CD8-positive, alpha-beta memory T cell (primary cell): ENCODE results near the gene DCPS. TPM values are rescaled to one million over a fixed set of nuclear protein-coding genes. Genes with fewer than 3 reads are reported as not detected.

Source experiments
- CTCF ChIA-PET: fragments of 350-600 bp; sonication (Branson Sonifier 250); formaldehyde crosslinking; loops from one replicate; lab custom pipeline; 2021; ENCODE audit warnings: antibody characterized with exemption; lab: Charles Lee
- POLR2A ChIA-PET: fragments of 350-600 bp; sonication (Branson Sonifier 250); formaldehyde crosslinking; loops from one replicate; lab custom pipeline; 2021; ENCODE audit warnings: antibody characterized with exemption; lab: Charles Lee
- DNase-seq, 5 donors: peaks; one replicate each; pipeline versions ENCODE4 v3.0.0 to v3.0.0-alpha.2; 2020 to 2022; ENCODE audit warnings: mixed read lengths in 1 of 5
- H3K27ac ChIP-seq: one replicate; pipeline ENCODE4 v1.7.0; 2013; ENCODE audit warnings: low read depth, mild to moderate bottlenecking, low read length, moderate library complexity
- H3K27me3 ChIP-seq: 2 replicates; pipeline ENCODE4 v1.7.0; 2013; ENCODE audit warnings: low read length, mild to moderate bottlenecking; ENCODE audit not compliant: insufficient read depth, poor library complexity, severe bottlenecking
- H3K36me3 ChIP-seq: 2 replicates; pipeline ENCODE4 v1.7.0; 2013; ENCODE audit warnings: mild to moderate bottlenecking, low read length, moderate library complexity; ENCODE audit not compliant: insufficient read depth
- H3K4me1 ChIP-seq: 2 replicates; pipeline ENCODE4 v1.7.0; 2013; ENCODE audit warnings: mild to moderate bottlenecking, low read length, moderate library complexity; ENCODE audit not compliant: insufficient read depth
- H3K4me3 ChIP-seq: 2 replicates; pipeline ENCODE4 v1.7.0; 2013; ENCODE audit warnings: mild to moderate bottlenecking, low read length
- H3K9me3 ChIP-seq: 2 replicates; pipeline ENCODE4 v1.7.0; 2013; ENCODE audit warnings: mild to moderate bottlenecking, low read length
- H3K27ac Mint-ChIP-seq, 8 donors: one replicate each; pipeline ENCODE4 v1.8.0; 2020 to 2021; ENCODE audit warnings: mixed read lengths in 8 of 8, mild to moderate bottlenecking in 6 of 8, inconsistent platforms in 3 of 8, moderate library complexity in 3 of 8
- H3K27me3 Mint-ChIP-seq, 2 donors: one replicate each; pipeline ENCODE4 v1.8.0; 2020 to 2021; ENCODE audit warnings: mixed read lengths in 2 of 2, mild to moderate bottlenecking in 1 of 2, moderate library complexity in 1 of 2
- H3K36me3 Mint-ChIP-seq, 3 donors: one replicate each; pipeline ENCODE4 v1.8.0; 2020 to 2021; ENCODE audit warnings: mixed read lengths in 3 of 3, inconsistent platforms in 1 of 3, mild to moderate bottlenecking in 1 of 3
- H3K4me1 Mint-ChIP-seq, 3 donors: one replicate each; pipeline ENCODE4 v1.8.0; 2020 to 2021; ENCODE audit warnings: mixed read lengths in 3 of 3, inconsistent platforms in 1 of 3, mild to moderate bottlenecking in 1 of 3
- H3K4me3 Mint-ChIP-seq, 7 donors: one replicate each; pipeline ENCODE4 v1.8.0; 2020 to 2021; ENCODE audit warnings: mixed read lengths in 7 of 7, mild to moderate bottlenecking in 6 of 7, moderate library complexity in 4 of 7, inconsistent platforms in 2 of 7
- H3K9me3 Mint-ChIP-seq, 5 donors: one replicate each; pipeline ENCODE4 v1.8.0; 2020 to 2022; ENCODE audit warnings: mixed read lengths in 5 of 5, mild to moderate bottlenecking in 3 of 5, moderate library complexity in 2 of 5, inconsistent platforms in 1 of 5
- polyA plus RNA-seq: library from polyadenylated mRNA; unstranded; fragments of 300-500 nt; fragmentation: Illumina TruSeq; gene quantifications from one replicate; pipeline ENCODE4 v1.2.3, GENCODE V29; 2021
- total RNA-seq, 2 experiments: library from RNA; stranded (reverse); gene quantifications; one replicate each; pipeline ENCODE4 v1.2.3, GENCODE V29; 2021

The DCPS gene
- total and polyA plus RNA-seq, 3 experiments from 2014 or later: 40.0 to 59.6 (median 42.4) TPM

DNA sequence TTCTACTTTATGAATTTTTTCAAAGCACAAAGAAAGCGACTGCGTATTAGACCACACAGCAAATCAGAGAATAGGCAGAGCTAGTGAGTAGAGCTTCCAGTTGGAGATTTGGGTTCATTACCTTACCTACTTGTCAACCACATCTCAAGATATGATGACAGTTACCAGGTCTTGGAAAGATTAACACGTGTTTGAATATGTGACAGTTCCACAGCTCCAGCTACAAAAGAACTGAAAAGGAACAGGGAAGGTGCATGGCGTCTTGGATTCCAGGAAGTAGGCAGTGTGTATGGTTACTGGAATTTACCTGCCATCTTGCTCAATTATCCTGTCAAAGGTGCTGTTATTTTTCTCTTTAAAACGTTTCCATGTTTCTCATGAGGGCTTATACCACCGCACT lies 15.6 kb upstream of the DCPS start:
- CTCF ChIA-PET: no interaction called here
- no peak for DNase-seq

DNA sequence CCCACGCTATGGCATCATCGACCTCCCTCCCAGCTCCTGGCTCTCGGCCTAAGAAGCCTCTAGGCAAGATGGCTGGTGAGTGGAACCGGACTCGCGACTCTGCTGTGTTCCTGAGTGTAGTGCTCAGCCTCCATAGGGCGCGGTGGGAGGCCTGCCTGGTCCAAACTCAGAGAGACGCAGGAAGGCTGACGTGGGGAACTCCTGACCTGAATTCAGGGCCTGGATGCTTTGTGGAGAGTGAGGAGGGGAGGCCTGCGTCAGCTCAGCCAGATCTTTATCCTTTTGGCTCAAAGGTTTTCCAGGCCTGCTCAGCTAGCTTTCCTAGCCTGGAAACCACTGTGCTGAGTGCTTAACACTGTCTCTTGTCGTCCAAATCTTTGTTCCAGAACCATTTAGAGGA lies 13.0 kb upstream of the DCPS start:
- peaks cover 5 to 12% (median 5%) of the 10 kb centered on the region in 3 donors for H3K4me1 Mint-ChIP-seq
- H3K9me3 Mint-ChIP-seq: no peaks in the 10 kb centered on the region

More for the DNA sequence above, 15.6 kb upstream of the DCPS start:
- Mint-ChIP-seq H3K9me3 (no peaks in the 10 kb centered on the region), H3K4me3 (no peak overlapping the region), H3K4me1 (peaks cover 21 to 32% (median 27%) of the 10 kb centered on the region in 3 donors), H3K27me3 (peaks cover 0 to 1% of the 10 kb centered on the region in 2 donors), H3K36me3 (peaks cover 0 to 57% (median 8%) of the 10 kb centered on the region in 3 donors), H3K27ac (peak overlapping the region in 2 of 8 donors; percentile 36 to 43)
- Histone ChIP-seq H3K36me3 (peaks cover 23% of the 10 kb centered on the region), H3K9me3 (no peaks in the 10 kb centered on the region), H3K27me3 (no peaks in the 10 kb centered on the region), H3K4me3 (no peak overlapping the region), H3K4me1 (peaks cover 16% of the 10 kb centered on the region), H3K27ac (no peak overlapping the region)
- POLR2A ChIA-PET: no interaction called here

DNA sequence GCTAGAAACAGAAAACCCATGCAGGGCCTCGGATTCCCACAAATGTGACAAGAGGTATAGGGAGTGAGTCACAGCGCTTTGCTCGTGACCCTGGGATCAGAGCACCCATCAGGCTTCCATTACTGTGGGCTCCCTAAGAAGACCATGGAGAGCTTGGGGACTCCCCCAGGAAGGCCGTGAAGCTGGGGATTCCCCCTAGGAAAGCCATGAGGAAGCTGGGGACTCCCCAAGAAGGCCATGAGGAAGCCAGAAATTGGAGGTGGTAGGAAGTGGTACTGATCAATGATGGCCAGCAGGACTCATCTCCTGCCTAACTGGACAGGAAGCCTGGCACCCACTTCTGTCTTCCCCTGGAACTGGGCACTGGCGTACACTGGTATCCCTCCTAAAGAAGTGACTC lies 10.1 kb upstream of the DCPS start:
- Mint-ChIP-seq H3K4me1 (peaks cover 6 to 14% (median 10%) of the 10 kb centered on the region in 3 donors), H3K27me3 (peaks cover 0 to 1% of the 10 kb centered on the region in 2 donors), H3K4me3 (no peak overlapping the region), H3K36me3 (peaks cover 4 to 74% (median 10%) of the 10 kb centered on the region in 3 donors), H3K9me3 (no peaks in the 10 kb centered on the region), H3K27ac (peak overlapping the region in 3 of 8 donors; percentile 11 to 91 (median 11))
- Histone ChIP-seq H3K4me1 (no peaks in the 10 kb centered on the region), H3K27me3 (no peaks in the 10 kb centered on the region), H3K27ac (no peak overlapping the region), H3K4me3 (no peak overlapping the region), H3K9me3 (no peaks in the 10 kb centered on the region), H3K36me3 (peaks cover 32% of the 10 kb centered on the region)
- DNase-seq: no peak
- CTCF ChIA-PET: interaction anchor here (1.1 kb wide), 1 partner anchor 24 kb away, joined by 3 read pairs; no protein-coding TSS in a partner anchor
- POLR2A ChIA-PET: interaction anchor here (0.6 kb wide), 1 partner anchor 12 kb away, joined by 4 read pairs; no protein-coding TSS in a partner anchor

More for the DNA sequence above, 13.0 kb upstream of the DCPS start:
- peaks cover 0 to 1% of the 10 kb centered on the region in 2 donors for H3K27me3 Mint-ChIP-seq
- ChIA-PET POLR2A (no interaction called here), CTCF (interaction anchor here (1.0 kb wide), 1 partner anchor 71 kb away, joined by 3 read pairs; no protein-coding TSS in a partner anchor)
- Histone ChIP-seq H3K36me3 (peaks cover 32% of the 10 kb centered on the region), H3K4me3 (no peak overlapping the region), H3K9me3 (no peaks in the 10 kb centered on the region), H3K27me3 (no peaks in the 10 kb centered on the region), H3K4me1 (no peaks in the 10 kb centered on the region), H3K27ac (no peak overlapping the region)
- peak overlapping the region in 1 of 8 donors; percentile 61 for H3K27ac Mint-ChIP-seq
- peaks cover 0 to 69% (median 13%) of the 10 kb centered on the region in 3 donors for H3K36me3 Mint-ChIP-seq
- DNase-seq: no peak
- H3K4me3 Mint-ChIP-seq: no peak overlapping the region

DNA sequence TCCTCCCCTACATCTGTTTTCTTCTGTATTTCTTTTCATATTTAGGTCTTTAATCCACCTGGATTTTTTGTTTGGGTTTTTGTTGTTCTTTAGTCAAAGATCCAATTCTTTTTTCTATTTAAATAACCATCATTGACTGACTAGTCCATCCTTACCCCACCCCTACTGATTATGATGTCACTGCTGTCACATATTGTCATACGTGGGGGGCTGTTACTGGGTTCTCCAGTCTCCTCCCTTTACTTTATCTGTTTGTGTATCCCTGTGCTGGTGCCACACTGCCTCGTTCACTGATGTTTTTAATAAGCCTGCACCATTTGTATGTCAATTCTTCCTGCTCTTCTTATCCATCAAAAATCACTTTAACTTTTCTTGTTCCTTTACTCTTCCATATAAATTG lies 6.9 kb upstream of the DCPS start:
- H3K9me3 Mint-ChIP-seq: no peaks in the 10 kb centered on the region
- peak overlapping the region in 2 of 8 donors; percentile 15 to 73 for H3K27ac Mint-ChIP-seq
- POLR2A ChIA-PET: no interaction called here
- H3K27me3 ChIP-seq: no peaks in the 10 kb centered on the region
- H3K4me1 ChIP-seq: no peaks in the 10 kb centered on the region
- H3K4me3 ChIP-seq: no peak overlapping the region
- DNase-seq: no peak
- peaks cover 6 to 14% (median 10%) of the 10 kb centered on the region in 3 donors for H3K4me1 Mint-ChIP-seq
- no peak overlapping the region for H3K27ac ChIP-seq
- H3K4me3 Mint-ChIP-seq: peak overlapping the region in 1 of 7 donors; percentile 5
- H3K36me3 ChIP-seq: peaks cover 13% of the 10 kb centered on the region
- H3K9me3 ChIP-seq: no peaks in the 10 kb centered on the region
- CTCF ChIA-PET: no interaction called here
- H3K27me3 Mint-ChIP-seq: no peaks in the 10 kb centered on the region
- H3K36me3 Mint-ChIP-seq: peaks cover 4 to 52% (median 7%) of the 10 kb centered on the region in 3 donors

DNA sequence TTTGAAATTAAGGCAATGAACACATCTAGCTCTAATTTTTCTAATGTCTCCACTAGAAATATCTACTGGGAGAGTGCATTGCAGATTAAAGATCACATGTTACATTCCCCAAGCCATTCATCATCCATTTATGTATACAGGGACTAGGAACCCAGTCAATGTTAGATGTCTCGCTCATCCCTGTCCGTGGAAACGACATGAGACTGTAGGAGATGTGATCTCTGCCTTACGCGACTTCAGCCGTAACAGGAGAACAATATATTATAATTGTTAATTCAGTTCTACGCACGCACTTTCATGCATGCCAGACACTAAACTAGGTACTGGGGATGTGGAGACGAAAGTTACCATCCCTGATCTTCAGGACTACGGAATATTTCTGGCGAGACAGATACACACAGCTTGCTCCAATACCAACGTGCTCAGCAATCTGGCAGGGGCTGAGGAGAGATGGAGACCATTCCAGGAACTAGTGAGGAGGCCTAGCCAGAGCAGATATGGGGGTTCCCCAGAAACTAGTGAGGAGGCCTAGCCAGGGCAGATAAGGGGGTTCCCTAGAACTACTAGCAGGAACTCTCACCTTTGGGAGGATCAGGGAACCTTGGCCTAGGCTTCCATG lies 706 bp downstream of the DCPS start:
- H3K27ac ChIP-seq: peak overlapping the region; percentile 88
- Mint-ChIP-seq H3K9me3 (no peaks in the 10 kb centered on the region), H3K4me1 (peaks cover 29 to 49% (median 45%) of the 10 kb centered on the region in 3 donors), H3K4me3 (peak overlapping the region; percentile 88 to 100 (median 97)), H3K27me3 (no peaks in the 10 kb centered on the region), H3K27ac (peak overlapping the region; percentile 83 to 99 (median 98)), H3K36me3 (peaks cover 0 to 38% (median 6%) of the 10 kb centered on the region in 3 donors)
- ChIA-PET CTCF (interaction anchor here (1.1 to 1.3 kb wide), 2 partner anchors 21 to 176 kb away, joined by 4 to 5 read pairs; no protein-coding TSS in a partner anchor), POLR2A (interaction anchor here (1.0 to 1.4 kb wide), 5 partner anchors 14 to 51 kb away, joined by 3 to 11 read pairs (median 4); partner anchors contain the start of genes ST3GAL4 and TIRAP)
- H3K4me3 ChIP-seq: peak overlapping the region; percentile 97
- H3K27me3 ChIP-seq: no peaks in the 10 kb centered on the region
- H3K9me3 ChIP-seq: no peaks in the 10 kb centered on the region
- peaks cover under 1% of the 10 kb centered on the region for H3K36me3 ChIP-seq
- H3K4me1 ChIP-seq: peaks cover 28% of the 10 kb centered on the region
- DNase-seq: no peak

GRCh38 chr11:126305699-126306098 lies 1.8 kb downstream of the DCPS start:
- no peaks in the 10 kb centered on the region for H3K27me3 ChIP-seq
- DNase-seq: no peak
- Mint-ChIP-seq H3K4me3 (peak overlapping the region; percentile 46 to 99 (median 80)), H3K27ac (peak overlapping the region in 7 of 8 donors; percentile 45 to 92 (median 79)), H3K4me1 (peaks cover 35 to 60% (median 53%) of the 10 kb centered on the region in 3 donors), H3K9me3 (no peaks in the 10 kb centered on the region), H3K27me3 (no peaks in the 10 kb centered on the region), H3K36me3 (peaks cover 0 to 46% (median 7%) of the 10 kb centered on the region in 3 donors)
- H3K4me3 ChIP-seq: no peak overlapping the region
- H3K9me3 ChIP-seq: no peaks in the 10 kb centered on the region
- ChIA-PET CTCF (interaction anchor here (1.1 to 1.3 kb wide), 2 partner anchors 11 to 13 kb away, joined by 3 read pairs; no protein-coding TSS in a partner anchor), POLR2A (no interaction called here)
- peaks cover 9% of the 10 kb centered on the region for H3K36me3 ChIP-seq
- H3K27ac ChIP-seq: no peak overlapping the region
- H3K4me1 ChIP-seq: peaks cover 32% of the 10 kb centered on the region

DNA sequence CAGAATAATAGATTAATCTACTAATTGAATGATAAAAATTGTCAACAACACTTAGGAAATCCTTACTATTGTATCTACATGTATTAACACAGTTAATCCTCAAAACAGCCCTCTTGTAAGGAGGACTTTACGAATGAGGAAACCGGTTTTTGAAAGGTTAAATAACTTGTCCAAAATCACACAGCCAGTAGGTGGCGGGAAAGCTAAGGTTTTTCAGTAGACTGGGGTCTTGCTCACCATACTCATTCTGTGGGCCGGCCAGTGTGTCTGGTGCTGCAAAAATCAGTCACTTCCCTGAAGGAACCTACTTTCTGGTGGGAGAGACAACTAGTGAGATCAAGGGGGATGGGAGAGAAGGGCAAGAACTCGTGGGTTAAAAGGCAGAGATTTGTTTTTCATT lies 3.8 kb downstream of the DCPS start:
- peaks cover 43 to 68% (median 60%) of the 10 kb centered on the region in 3 donors for H3K4me1 Mint-ChIP-seq
- peak overlapping the region in 5 of 8 donors; percentile 21 to 70 (median 64) for H3K27ac Mint-ChIP-seq
- H3K27me3 ChIP-seq: no peaks in the 10 kb centered on the region
- no peaks in the 10 kb centered on the region for H3K27me3 Mint-ChIP-seq
- CTCF ChIA-PET: no interaction called here
- peaks cover 0 to 58% (median 7%) of the 10 kb centered on the region in 3 donors for H3K36me3 Mint-ChIP-seq
- peak overlapping the region in 1 of 7 donors; percentile 72 for H3K4me3 Mint-ChIP-seq
- POLR2A ChIA-PET: no interaction called here
- no peaks in the 10 kb centered on the region for H3K9me3 Mint-ChIP-seq
- no peak overlapping the region for H3K27ac ChIP-seq
- H3K9me3 ChIP-seq: no peaks in the 10 kb centered on the region
- DNase-seq: no peak
- peaks cover 34% of the 10 kb centered on the region for H3K4me1 ChIP-seq
- H3K4me3 ChIP-seq: no peak overlapping the region
- H3K36me3 ChIP-seq: peaks cover 9% of the 10 kb centered on the region

- Histone ChIP-seq H3K27me3 (no peaks in the 10 kb centered on the region), H3K36me3 (peaks cover 9% of the 10 kb centered on the region), H3K4me3 (no peak overlapping the region), H3K9me3 (no peaks in the 10 kb centered on the region), H3K4me1 (peaks cover 28% of the 10 kb centered on the region), H3K27ac (no peak overlapping the region)
- Mint-ChIP-seq H3K9me3 (no peaks in the 10 kb centered on the region), H3K4me1 (peaks cover 39 to 62% (median 54%) of the 10 kb centered on the region in 3 donors), H3K27ac (peak overlapping the region in 4 of 8 donors; percentile 13 to 70 (median 48)), H3K27me3 (no peaks in the 10 kb centered on the region), H3K4me3 (no peak overlapping the region), H3K36me3 (peaks cover 0 to 63% (median 7%) of the 10 kb centered on the region in 3 donors)
- ChIA-PET CTCF (no interaction called here), POLR2A (no interaction called here)
- DNase-seq: no peak
Observed at GRCh38 chr11:126308271-126308671, 4.4 kb downstream of the DCPS start.
